Measurements from ENCODE around the gene CHSY3.

DNA sequence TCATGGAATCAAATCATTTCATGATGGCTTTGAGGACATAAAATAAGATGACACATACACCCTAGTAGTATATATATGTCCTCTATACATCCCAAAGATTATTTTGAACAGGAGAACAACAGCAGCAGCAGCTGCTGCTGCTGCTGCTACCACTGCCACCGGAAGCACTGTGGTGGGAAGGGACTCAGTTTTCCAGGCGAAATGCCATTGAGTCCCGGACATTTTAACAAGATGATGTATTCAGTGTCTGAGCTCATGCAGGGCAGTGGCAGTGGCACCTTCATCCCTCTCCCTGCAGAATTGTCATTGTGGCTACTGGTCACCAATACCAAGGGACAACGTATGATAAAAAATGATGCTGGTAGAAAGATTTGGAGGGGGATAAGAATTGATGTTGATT, 151.3 kb downstream of the CHSY3 start:
- no peak for TF ChIP-seq YY1 (IDR thresholded peaks at IDR 0.05; ENCODE audit: insufficient read depth, insufficient read length)
- no peak for TF ChIP-seq ZNF274 (IDR thresholded peaks at IDR 0.05; ENCODE audit: low read depth, low read length)
- TF ChIP-seq SUZ12 (IDR thresholded peaks at IDR 0.05; ENCODE audit: extremely low read depth, insufficient read depth, insufficient read length), result no peak

Data from NT2/D1 (cell line).